Measurements from ENCODE around the gene ZFAND2B.

The ZFAND2B gene, protein sequence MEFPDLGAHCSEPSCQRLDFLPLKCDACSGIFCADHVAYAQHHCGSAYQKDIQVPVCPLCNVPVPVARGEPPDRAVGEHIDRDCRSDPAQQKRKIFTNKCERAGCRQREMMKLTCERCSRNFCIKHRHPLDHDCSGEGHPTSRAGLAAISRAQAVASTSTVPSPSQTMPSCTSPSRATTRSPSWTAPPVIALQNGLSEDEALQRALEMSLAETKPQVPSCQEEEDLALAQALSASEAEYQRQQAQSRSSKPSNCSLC

DNA sequence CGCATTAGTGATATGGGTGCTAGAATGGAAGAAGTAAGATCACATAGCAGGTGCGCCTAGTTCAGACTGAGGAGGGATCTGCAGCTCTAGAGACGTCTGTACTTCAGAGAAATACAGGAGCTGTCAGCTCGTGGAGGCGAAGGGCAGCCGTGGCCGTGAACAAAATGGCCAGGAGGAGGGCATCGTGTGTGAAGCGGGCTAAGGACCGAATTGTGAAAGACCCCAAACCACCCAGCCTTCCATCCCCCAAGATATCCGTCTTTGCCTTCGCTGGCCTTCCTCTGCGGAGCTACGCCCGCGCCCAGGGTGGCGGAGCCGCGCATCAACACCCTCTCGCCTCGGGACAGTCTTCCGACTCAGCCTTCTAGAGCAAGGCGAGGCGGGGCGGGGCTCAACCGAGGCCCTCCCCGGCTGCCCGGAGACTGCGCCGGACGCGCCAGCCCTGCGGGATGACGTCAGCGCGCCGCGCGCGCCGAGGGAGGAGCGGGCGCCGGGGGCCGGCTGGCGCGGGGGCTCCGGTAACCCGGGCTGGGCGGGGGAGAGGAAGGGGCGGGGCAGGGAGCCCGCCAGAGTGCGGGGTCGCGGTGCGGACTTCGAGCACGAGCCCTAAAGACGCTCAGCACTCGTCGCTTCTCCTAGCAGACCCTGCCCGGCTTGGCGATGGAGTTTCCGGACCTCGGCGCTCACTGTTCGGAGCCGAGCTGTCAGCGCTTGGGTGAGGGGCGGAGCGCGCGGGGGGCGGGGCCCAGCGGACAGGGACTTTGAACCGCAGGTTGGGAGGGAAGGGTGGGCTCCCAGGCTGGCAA, at the start of gene ZFAND2B:
Gene ZFAND2B (plus strand): TSS at position 455 of the 806 bp plus-strand sequence. CDS start 206 bp downstream, at position 661.
- no peak for FAIRE-seq

DNA sequence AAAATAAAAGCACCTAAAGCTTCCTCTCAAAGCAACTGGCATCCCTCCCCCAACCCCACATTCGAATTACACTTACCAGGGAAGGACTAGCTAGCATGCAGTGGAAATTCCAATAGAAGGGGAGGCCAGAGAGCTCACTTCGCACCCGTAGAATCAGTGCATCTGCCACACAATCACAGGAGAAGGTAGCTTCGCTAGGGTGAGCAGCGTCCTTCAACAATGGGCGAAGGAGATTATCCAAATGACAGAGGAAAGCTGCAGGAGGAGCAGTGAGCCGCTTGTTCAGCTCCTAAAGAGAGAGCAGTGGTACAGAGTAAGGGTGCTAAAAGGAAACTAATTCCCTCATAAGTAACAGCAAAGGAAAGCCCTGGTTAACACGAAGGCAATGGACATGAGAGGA, 49.2 kb upstream of the ZFAND2B start:
- no peak for FAIRE-seq

DNA sequence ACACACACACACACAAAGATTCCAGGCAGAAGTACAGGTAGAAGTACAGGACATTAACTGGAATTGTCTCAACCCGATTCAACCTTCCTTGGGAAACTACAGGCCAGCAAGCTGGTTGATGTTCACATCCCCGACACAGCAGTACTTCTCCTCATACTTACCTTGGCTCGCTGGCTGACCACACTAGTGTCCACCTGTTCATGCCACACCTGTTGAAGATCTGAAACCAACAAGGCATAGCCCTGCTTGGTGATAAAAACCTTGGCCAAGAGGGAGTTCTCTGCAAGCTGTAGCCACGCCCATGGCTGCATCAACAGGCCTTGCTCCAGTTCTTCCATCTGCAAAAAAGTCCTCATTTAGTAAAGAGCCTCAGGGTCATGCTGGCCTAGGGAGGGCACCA, 48.6 kb upstream of the ZFAND2B start:
- FAIRE-seq = no peak

DNA sequence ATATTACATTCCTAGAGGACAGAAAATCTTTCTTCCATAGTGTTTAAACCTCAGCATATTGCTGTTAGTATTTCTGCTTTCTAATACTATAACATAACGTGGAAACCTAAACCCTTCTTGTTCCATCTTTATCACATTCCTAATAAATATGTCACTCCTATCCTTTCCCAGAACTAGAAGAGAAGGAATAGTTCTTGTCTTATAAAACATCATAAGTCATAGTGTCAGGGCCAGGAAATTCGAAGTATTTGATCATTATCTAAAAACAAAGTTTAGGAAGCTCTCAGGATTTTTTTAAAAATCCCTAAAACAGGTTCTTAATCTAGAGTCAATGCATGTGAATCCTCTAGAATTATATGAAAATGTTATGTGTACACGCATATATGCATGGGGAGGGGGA, 48.0 kb upstream of the ZFAND2B start:
- no peak for FAIRE-seq

DNA sequence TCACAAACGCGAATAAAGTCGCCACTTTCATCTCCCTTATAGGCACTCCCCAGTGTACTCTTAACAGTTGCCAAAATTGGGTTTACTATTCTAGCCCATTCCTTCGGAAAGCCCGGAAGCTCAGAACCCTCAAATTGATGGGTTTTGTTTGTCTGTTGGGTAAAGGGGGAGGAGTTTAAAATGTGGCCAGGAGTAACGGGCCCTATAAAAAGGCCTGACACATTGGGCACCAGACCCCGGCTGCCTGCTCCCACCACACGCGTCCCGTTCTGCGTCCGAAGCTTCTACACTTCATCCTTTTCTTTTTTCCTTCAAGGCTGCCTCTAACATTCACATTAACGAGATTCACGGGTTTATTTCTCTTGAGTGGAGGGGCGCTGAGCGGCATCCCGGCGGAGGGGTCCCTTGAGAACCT, 46.8 kb upstream of the ZFAND2B start:
- no peak for FAIRE-seq

DNA sequence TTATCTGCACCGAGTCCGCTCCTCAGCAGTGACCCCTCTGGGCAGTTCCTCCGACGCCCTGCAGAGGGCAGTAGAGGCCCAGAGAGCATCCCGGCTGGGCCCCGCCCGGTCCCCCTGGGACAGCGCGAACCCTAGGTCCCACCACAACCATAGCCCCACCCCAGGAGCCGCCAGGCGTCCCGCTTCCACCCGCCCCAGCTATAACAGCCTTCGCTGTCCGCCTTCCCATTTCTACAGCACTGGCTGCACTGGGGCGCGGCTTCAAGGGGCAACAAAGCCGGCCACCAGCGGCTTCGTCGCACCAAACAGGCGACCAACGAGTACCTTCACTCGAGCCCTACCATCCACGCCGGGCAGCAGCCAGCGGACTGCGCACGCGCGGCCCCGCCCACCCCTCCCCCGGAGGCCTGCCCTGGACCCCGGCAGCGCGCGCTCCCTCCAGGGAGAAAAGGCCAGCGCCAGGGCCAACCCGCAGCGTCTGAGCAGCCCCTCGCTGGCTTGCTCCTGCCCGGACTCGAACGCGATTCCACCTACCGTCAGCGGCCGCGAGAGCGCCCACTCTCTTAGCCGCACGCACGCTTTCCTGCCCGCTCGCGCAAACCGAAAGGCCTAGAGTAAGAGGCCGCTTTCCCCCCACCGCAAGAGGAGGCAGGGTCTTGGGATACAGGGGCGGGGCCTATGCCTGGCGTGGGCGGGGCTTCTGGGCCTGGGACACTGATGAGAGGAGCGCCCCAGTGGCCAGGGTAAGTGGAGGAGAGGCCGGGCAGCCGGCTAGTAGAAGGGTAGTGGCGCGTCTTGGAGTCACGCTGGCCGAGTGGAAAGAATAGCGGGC, 46.2 kb upstream of the ZFAND2B start, which contains the start of gene NHEJ1:
Gene NHEJ1 (minus strand): TSS at position 630 of the 832 bp plus-strand sequence. CDS start 2,453 bp downstream, outside the sequence.
- no peak for FAIRE-seq

DNA sequence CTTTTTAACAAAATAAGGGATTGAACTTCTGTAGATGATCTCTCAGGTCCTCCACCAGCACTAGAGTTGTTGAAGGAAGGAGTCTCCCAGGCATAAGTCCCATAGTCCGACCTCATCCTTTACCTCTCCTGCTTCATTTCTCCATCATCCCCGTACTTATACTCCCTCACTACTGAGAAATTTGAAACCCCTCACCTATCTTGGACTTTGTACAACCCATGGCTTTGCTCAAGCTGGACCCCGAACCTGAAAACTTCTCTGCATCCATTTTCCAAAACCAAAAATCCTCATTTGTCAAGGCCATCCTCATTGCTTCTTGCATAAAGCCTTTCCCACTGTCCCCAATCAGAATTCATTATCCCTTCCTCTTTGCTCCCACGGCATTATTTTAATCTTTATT, 45.5 kb upstream of the ZFAND2B start:
- no peak for FAIRE-seq

DNA sequence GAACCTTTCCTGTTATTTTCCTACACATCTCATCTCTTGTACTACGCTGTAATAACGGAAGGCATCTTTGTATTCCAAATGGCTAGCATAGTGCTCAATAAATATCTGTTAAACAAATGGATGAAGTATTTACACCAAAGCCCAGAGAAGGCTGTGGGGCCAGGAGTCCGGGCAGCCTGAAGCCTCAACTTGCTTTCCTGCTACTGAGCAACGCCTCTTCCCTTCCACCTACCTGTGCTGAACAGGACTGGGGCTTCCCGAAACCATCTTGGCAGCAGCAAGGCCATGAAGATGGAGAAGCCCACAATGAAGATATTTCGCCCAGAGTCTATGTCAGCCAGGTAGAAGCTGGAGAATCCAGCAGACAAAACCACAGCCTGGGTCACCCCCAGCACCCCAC, 43.4 kb upstream of the ZFAND2B start:
- no peak for FAIRE-seq

DNA sequence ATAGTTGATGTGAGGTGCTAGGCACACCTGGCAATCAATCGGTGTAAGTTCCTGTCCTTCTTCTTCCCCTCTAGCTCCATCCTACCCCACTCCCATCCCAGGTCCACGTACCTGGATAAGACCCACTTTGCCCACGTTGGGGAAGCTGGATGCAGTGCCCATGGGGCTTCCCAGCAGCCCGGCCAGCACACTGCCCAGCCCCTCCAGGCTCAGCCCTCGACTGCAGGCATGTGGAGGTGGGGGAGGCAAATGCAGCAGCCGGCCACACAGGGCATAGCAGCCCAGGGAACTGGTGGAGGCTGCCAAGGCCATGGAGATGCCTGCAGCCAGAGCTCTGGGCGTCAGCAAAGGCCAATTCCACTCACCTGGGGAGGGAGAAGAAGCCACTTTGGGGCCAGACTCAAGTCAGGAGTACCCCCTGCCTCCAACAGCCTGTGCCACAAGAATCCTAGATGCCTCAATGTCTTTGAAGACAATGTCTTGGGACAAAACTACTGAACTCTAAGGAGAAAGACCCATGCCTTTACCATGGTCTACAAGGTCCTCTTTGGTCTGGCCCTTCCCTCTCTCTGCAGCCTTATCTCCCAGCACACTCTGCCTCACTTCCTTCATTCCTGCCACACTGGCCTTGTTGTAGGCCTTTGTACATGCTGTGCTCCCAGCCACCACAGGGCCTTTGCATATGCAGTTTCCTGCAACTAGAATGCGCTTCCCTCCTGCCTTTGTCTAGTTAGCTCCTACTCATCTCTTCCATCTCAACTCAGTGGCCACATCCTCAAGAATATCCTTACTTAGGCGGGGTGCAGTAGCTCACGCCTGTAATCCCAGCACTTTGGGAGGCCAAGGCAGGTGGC, 41.3 kb upstream of the ZFAND2B start:
- no peak for FAIRE-seq

DNA sequence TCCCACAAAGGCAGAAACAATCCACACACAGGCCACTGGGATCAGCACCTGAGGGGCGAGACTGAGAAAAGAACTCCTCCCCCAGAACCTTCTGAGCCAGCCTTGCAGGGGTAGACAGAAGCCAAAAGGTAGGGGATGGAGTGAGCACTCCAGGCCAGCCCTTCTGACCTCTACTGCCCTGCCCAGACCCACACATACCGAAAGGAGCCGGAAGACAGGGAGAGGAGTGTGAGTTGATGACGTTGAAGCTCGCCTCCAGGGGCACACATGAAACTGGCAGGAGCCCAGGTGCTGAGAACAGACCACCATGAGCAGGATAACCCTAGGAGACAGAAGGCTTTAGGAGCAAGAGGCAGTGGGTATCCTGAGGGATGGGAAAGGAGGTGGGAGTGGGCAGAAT, 38.6 kb upstream of the ZFAND2B start:
- FAIRE-seq = no peak

DNA sequence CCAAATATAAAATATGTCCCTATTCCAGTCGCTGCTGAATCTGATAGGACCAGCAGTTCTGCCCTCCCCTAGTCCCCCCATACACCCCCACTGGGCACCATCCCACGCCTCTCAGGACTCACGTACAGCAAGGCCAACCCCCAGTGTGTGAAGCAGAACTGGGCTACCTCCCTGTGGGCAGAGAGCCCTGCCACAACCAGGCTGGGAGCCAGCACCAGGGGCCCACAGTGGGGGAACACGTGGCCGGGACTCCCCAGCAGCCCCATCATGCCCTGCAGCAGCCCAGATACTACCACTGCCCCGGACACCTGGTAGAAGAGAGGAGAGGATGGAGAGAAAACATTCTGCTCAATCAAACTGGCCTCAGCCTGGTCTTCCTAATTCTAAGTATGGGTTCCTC, 38.1 kb upstream of the ZFAND2B start:
- FAIRE-seq = no peak

DNA sequence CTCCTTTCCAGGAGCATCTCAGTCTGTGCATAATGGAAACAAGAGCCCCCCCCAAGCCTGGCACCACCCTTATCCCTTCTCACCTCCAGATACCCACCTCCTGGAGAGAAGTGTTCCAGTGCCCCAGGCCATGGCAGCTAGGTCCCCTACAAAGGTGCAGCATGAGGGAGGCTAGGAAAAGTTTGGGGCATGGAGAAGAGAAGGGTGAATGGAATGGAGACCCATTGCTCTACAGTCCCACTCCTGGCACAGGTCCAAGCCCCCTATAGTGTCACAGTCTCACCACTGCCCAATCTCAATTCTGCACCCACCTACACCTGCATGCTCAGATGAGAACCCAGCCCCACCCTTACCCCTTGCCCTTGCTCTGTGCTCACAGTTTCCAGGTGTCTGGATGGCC, 37.6 kb upstream of the ZFAND2B start:
- FAIRE-seq = no peak

DNA sequence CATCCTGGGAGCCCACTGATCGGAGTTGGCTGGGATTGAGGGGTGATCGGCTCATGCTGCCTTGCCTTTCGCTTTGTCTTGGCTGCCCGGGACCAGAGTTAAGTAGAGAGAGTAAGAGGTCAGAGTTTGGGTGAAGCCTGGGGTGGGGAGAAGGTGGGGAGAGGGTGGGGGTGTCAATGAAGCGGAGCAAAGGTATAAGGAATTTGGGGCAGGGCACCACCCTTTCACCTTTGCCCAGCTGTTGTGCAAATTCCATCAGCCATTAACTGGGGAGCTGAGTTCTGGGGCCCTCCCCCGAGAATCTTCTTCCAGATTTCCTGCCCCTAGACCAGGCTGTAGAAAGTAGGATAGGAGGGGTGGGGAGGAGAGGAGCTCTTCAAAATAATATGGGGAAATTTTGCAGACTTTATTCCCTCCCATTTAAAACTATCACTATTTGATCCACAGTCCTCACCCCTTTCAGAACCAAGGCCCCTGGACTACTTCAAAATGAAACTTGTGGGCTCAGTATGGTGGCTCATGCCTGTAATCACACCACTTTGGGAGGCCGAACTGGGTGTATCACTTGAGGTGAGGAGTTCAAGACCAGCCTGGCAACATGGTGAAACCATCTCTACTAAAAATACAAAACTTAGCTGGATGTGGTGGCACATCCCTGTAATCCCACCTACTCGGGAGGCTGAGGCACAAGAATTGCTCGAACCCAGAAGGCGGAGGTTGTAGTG, 36.5 kb upstream of the ZFAND2B start, which contains the start of gene SLC23A3:
Gene SLC23A3 (minus strand): TSS at position 100 of the 725 bp plus-strand sequence. CDS start 45 bp downstream, at position 55.
- no peak for FAIRE-seq

DNA sequence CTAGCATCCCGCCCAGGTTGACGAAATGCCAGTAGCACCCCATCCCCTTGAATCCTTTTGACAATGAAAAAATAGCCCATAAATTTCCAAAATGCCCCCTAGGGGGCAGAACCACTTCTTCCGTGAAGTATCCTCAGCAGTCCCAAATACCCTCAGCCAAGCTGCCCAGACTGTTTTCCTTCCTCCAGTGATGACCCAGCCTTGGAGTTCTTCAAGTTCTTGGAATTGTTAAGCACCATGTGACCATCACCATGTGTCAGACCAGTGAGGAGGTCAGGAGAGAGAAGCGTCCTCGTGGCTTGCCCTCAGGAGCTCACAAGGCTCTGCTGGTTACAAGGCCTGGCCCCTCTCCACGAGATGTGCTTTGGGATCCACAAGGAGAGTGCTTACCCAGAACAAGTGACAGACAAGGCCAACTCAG, 35.3 kb upstream of the ZFAND2B start:
- FAIRE-seq = no peak

DNA sequence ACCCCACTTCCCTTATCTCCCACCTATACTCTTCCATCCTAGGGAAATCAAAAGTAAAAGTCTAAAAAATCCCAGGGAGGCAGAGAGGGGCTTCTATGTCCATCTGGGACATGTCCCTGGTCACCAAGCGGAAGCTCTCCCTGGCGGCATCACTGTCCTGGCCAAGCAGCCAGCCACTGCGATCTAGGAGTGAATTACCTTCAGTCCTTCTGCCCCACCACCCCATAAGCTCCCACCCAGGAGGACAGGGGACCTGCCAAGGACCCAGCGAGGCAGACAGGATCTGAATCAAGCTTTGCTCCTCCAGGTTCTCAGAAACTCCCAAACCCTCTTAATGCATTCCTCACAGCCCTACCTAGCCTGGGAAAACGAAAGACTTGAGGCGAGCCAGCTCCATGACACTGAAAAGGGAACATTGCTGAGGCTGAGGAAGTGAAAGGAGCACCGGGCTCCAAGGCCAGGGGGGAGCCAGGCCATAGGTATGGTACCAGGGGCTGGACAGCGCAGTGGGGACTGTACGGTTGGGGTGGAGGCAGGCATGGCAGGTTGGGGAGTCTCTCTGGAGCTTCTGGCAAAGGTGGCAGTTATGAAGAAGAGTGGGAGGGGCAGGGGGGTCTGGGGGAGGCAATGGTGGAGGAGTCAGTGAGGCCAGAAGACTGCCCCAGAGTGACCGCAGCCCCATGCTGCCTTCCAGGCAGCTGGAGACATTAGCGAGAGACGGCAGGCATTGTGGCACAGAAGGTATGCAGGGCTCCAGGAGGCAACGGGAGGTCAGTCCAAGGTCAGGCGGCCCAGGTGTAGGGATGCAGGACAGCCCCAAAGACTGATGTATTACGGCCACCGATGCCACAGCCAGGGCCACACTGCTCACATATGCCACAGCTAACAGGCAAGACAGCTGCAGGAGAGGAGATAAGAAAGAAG, 34.1 kb upstream of the ZFAND2B start:
- no peak for FAIRE-seq

DNA sequence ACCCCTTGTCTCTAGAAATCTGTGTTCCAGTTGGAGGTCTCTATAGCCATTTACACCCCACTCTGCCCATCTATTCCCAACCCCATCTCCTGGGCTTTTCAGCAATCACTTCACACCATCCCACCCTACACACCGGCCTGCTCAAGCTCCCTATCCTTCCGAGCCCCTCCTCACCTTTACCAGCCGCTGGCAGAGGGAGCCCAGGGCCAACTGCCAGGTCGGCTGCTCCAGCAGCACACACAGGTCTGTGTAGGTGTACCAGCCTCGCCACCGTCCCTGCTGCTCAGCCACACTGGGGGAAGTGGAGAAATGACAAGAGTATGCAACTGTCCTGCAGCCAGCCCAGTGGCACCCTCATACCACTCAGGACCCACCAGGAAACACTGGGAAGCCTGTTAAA, 33.4 kb upstream of the ZFAND2B start:
- FAIRE-seq = no peak

DNA sequence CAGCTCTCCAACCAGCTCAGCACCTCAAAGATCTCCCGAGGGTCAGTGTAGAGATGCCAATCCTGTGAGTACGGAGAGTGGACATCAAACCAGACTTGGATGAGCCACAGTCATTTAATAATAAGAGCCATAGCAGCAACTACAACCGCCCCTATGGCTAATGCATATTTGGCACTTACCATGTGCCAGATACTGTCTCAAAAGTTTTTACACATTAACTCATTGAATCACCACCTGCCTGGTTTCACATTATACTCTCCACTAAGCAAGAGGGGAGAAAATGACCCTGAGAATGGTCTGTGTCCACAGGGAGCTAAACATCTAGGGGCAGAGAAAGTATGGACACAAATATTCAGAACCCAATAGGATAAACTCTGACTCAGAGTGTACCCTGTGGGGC, 32.4 kb upstream of the ZFAND2B start:
- no peak for FAIRE-seq

DNA sequence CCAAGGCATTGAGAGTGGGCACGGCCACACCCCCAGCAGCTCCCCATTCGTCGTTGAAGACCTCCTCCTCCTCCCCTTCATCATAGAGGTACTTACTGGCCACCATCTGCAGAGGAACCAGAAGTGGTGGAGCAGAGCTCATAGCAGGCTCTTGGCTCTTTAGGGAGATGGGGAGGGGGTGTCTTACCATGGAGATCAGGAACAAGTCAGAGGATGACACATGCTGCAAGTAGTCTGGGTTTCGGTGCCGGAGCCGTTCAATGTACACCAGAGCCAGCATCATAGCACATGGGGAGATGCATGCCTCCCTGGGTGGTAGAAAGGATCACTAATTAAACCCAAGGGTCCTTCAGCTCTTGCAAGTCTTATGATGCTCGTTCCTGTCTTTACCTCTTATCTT, 31.8 kb upstream of the ZFAND2B start:
- FAIRE-seq = no peak

DNA sequence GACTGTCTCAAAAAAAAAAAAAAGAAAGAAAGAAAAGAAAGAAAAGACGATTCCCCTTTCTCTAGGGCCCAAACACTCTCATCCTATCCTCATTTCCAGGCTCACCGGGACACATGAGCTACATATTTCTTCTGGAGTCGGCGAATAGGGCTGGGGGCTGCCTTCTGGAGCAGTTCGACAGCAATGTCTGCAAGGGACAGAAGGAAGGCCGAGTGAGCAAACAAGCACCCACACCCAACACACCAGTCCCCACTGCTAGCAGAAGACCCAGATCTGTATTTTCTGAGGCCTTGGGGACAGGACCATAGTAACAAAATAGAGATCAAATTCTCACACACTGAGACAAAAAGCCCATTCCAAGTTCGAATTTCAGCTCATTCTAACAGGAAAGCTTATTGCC, 31.1 kb upstream of the ZFAND2B start:
- no peak for FAIRE-seq
